Measurements from ENCODE around the gene MRPL24. TPM values are rescaled to one million over a fixed set of nuclear protein-coding genes. Genes with fewer than 3 reads are reported as not detected.

MRPL24 gene
- total and polyA plus RNA-seq, 2 of the 13 experiments (the other 11 are each of a cell fraction or from before 2014, with no cell fraction given), result 38.1 to 42.9 TPM

- TF ChIP-seq ARID3A (IDR thresholded peaks at IDR 0.05; ENCODE audit: low read depth, low read length) (0 out of 2 replicates have a peak, but pooled peaks have one; percentile 26), ZBTB21 (CRISPR knock-in tag; IDR thresholded peaks at IDR 0.05) (no peak), SAP130 (CRISPR knock-in tag; IDR thresholded peaks at IDR 0.05; ENCODE audit: low read depth) (peak; percentile 35; the same call in 1 of the 2 replicates), ARNT (IDR thresholded peaks at IDR 0.05) (no peak), NCOA1 (CRISPR knock-in tag; IDR thresholded peaks at IDR 0.05) (no peak), SOX5 (CRISPR knock-in tag; IDR thresholded peaks at IDR 0.05; ENCODE audit: borderline replicate concordance) (no peak), SMC3 (IDR thresholded peaks at IDR 0.05; ENCODE audit: low read length) (peak; percentile 21; the same call in 1 of the 2 replicates), ZFP82 (CRISPR knock-in tag; IDR thresholded peaks at IDR 0.05; ENCODE audit: borderline replicate concordance) (no peak)
Observed at GRCh38 chr1:156752843-156753482, 12.1 kb upstream of the MRPL24 start (continued).

- peak; percentile 90 for DNase-seq (ENCODE audit: low spot score)
- WGBS (ENCODE audit: low lambda C conversion rate), result 0% methylated on average over 25 of the region's 68 CpGs
- peak; percentile 73 for ATAC-seq
- no peaks in the 10 kb centered on the region for H3K9me3 ChIP-seq (ENCODE audit: low read length)
- no peaks in the 10 kb centered on the region for H3K36me3 ChIP-seq (replicated peaks in 1 of 2; ENCODE audit: control insufficient read depth in 1 of 2, insufficient read depth in 2 of 2, low read length in 2 of 2)
- in situ Hi-C loops (cut with HindIII; ENCODE audit: extremely low pct_ligation_motif_present, low pct_unique_long_range_greater_than_20kb) (no loop called here), intact Hi-C loops (cut with micrococcal nuclease; ENCODE audit: unreplicated experiment) (loop anchor here (1.0 kb wide), 1 partner anchor 15 kb away; the partner anchor contains the start of gene PRCC)
- FAIRE-seq, result peak; percentile 43
- peaks cover 37% of the 10 kb centered on the region for H3K4me1 ChIP-seq (ENCODE audit: insufficient read depth, low read length)
- H3K79me2 ChIP-seq (ENCODE audit: insufficient read depth, low read length), result peaks cover 51% of the 10 kb centered on the region
- peak overlapping the region; percentile 95 for H3K9ac ChIP-seq (ENCODE audit: insufficient read depth, low read depth, low read length)
- BruUV-seq (replicated peaks), result no TSS peak
- H3K27me3 ChIP-seq (ENCODE audit: control insufficient read depth in 1 of 2, insufficient read depth in 2 of 2, low read length in 2 of 2), result no peaks in the 10 kb centered on the region; a peak in 1 of 5 replicates
- CTCF ChIA-PET (ENCODE audit: low intra/inter-chr PET ratio, low total read pairs), result no interaction called here
- peak overlapping the region; percentile 83 to 90 (median 87) for H3K4me3 ChIP-seq (replicated peaks in 1 of 3; ENCODE audit: insufficient read depth in 1 of 3, low read depth in 2 of 3, low read length in 3 of 3)
- no peak overlapping the region for H2AFZ ChIP-seq (ENCODE audit: low read length)
- H3K27ac ChIP-seq (ENCODE audit: extremely low read length, insufficient read depth, low read length), result peak overlapping the region; percentile 100
- H4K20me1 ChIP-seq (ENCODE audit: insufficient read depth, low read length), result 0 out of 2 replicates have a peak, but pooled peaks cover under 1% of the 10 kb centered on the region
- POLR2A ChIA-PET, result interaction anchor here (0.6 to 4.5 kb wide), 11 partner anchors 9 to 243 kb away, joined by 3 to 67 read pairs (median 4); partner anchors contain the start of genes ISG20L2, METTL25B, MRPL24 and PRCC
- H3K4me2 ChIP-seq (ENCODE audit: low read depth, low read length), result peak overlapping the region; percentile 88
- no peak for TF ChIP-seq JUND (CRISPR knock-in tag; IDR thresholded peaks at IDR 0.05)
- no peak for TF ChIP-seq JDP2 (CRISPR knock-in tag; IDR thresholded peaks at IDR 0.05; ENCODE audit: borderline replicate concordance)
- TF ChIP-seq ZBTB25 (CRISPR knock-in tag; IDR thresholded peaks at IDR 0.05), result peak; percentile 70; the same call in 1 of the 2 replicates
- TF ChIP-seq ZNF275 (CRISPR knock-in tag; IDR thresholded peaks at IDR 0.05; ENCODE audit: borderline replicate concordance), result 0 out of 2 replicates have a peak, but pooled peaks have one; percentile 60
- no peak for TF ChIP-seq MTF1 (CRISPR knock-in tag; IDR thresholded peaks at IDR 0.05)
- no peak for TF ChIP-seq PCBP1 (IDR thresholded peaks at IDR 0.05; ENCODE audit: borderline replicate concordance, low read depth, low read length)
- 0 out of 2 replicates have a peak, but pooled peaks have one; percentile 45 for TF ChIP-seq ZNF704 (CRISPR knock-in tag; IDR thresholded peaks at IDR 0.05; ENCODE audit: borderline replicate concordance)
- no peak for TF ChIP-seq MLX (CRISPR knock-in tag; IDR thresholded peaks at IDR 0.05)
Observed at GRCh38 chr1:156751757-156752481, 11.0 kb upstream of the MRPL24 start.

Data from HepG2 (cell line).